ENCODE results near the gene BMF.

BMF gene

DNA sequence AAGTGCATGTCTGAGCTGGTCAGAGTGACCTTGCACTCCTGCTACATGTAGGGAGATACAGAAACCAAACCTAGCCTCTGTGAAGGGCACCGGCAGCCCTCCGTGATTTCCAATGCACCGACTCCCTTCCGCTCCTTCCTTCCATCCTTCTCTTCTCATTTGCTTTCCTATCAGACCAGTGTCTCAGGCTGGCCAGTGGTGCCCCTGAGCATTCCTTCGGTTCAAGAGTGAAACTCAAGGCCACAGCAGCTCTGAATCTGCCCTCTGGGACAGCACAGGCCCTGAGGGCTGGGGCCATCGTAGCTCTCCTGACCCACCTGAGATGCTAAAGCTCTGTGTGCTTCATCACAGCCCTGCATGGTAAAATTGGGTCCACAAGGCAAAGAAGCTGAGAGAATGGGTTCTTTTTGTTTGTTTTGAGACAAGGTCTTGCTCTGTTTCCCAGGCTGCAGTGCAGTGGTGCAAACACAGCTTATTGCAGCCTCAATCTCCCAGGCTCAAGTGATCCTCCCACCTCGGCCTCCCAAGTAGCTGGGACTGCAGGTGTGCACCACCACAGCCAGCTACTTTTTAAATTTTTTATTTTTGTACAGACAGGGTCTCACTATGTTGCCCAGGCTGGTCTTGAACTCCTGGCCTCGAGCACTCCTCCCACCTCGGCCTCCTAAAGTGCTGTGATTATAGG lies 2.3 kb upstream of the BMF start:
- no peak overlapping the region for H3K4me3 ChIP-seq (ENCODE audit: low read depth, low read length)
- no peak for TF ChIP-seq CTCF (IDR thresholded peaks at IDR 0.05; ENCODE audit: insufficient read depth, low read depth, low read length, missing control alignments)
- no peak for DNase-seq (ENCODE audit: low read depth)

- peak; percentile 25 for DNase-seq (ENCODE audit: low read depth)
- no peak for TF ChIP-seq CTCF (IDR thresholded peaks at IDR 0.05; ENCODE audit: insufficient read depth, low read depth, low read length, missing control alignments)
- H3K4me3 ChIP-seq (ENCODE audit: low read depth, low read length) = peak overlapping the region; percentile 52
Observed at GRCh38 chr15:40108061-40108854, 421 bp downstream of the BMF start.

GRCh38 chr15:40106203-40107161 lies 2.2 kb downstream of the BMF start:
- DNase-seq (ENCODE audit: low read depth) = peak; percentile 85
- TF ChIP-seq CTCF (IDR thresholded peaks at IDR 0.05; ENCODE audit: insufficient read depth, low read depth, low read length, missing control alignments) = peak; percentile 16

DNA sequence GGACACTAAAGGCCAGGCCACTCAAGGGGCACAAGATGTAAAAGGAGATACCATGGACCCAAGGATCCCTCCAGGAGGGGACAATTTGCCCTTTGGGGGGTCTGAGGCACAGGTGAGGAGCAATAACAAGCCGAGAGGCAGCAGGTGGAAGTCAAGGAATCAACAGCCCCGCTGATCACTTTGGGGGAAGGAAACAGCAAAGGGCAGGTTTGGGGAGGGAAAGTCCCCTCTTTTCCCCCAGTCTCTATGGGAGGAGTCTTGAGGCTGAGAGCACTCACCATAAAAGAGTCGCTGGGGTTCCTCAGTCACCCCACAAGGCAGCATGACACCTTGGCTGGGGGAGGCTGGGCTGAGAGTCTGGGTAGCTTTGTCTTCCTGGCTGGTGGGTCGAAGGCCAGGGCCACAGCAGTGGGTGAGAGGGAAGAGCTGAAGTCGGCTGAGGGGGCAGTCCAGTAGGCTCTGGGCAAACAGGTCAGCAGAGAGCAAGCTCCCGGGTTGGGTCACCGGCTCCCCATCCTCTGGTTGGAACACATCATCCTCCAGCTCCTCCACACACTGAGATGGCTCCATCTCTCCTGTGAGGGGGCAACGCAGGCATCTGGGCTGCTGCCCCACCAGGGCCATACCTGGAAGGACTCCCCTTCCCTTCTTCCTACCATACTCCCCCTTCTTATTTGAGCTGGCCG lies 3.0 kb downstream of the BMF start:
- no peak for TF ChIP-seq CTCF (IDR thresholded peaks at IDR 0.05; ENCODE audit: insufficient read depth, low read depth, low read length, missing control alignments)
- H3K4me3 ChIP-seq (ENCODE audit: low read depth, low read length) = peak overlapping the region; percentile 52
- DNase-seq (ENCODE audit: low read depth) = peak; percentile 82

More at GRCh38 chr15:40106203-40107161, 2.2 kb downstream of the BMF start:
- peak overlapping the region; percentile 52 for H3K4me3 ChIP-seq (ENCODE audit: low read depth, low read length)

- DNase-seq (ENCODE audit: low read depth) = peak; percentile 89
Observed at GRCh38 chr15:40104865-40105516, 3.7 kb downstream of the BMF start.

More at GRCh38 chr15:40104865-40105516, 3.7 kb downstream of the BMF start:
- peak; percentile 97 for TF ChIP-seq CTCF (IDR thresholded peaks at IDR 0.05; ENCODE audit: insufficient read depth, low read depth, low read length, missing control alignments)
- peak overlapping the region; percentile 52 for H3K4me3 ChIP-seq (ENCODE audit: low read depth, low read length)

Measured in GM12865 (cell line).